HEK293 (cell line): ENCODE results near the gene LAMA2.

Source experiments
- CTCF ChIA-PET: fragments of 350-600 bp; formaldehyde crosslinking; extraction: SDS; loops from one replicate; lab custom pipeline; 2021; ENCODE audit warnings: antibody characterized with exemption; lab: Yijun Ruan, JAX
- POLR2A ChIA-PET: fragments of 300-600 bp; formaldehyde crosslinking; extraction: SDS; loops from one replicate; lab custom pipeline; 2020; ENCODE audit warnings: antibody characterized with exemption, inconsistent platforms; lab: Yijun Ruan, JAX
- H3K27ac ChIP-seq: fragments of 200-500 bp; sonication (Bioruptor generic); 2 replicates; pipeline ENCODE4 v1.5.1; 2014; ENCODE audit warnings: low read depth, low read length, control low read depth, inconsistent platforms; ENCODE audit errors: extremely low read depth
- H3K36me3 ChIP-seq, 2 experiments: fragments of 200-500 bp in 1 of 2; sonication (Bioruptor generic) in 1 of 2; 1 replicate in 1 of 2; 2 replicates in 1 of 2; pipeline ENCODE4 v1.5.1; 2014 to 2017; ENCODE audit warnings: inconsistent platforms in 2 of 2, low read length in 2 of 2; ENCODE audit not compliant: control insufficient read depth in 2 of 2, insufficient read depth in 1 of 2
- H3K4me1 ChIP-seq: fragments of 200-500 bp; sonication (Bioruptor generic); 2 replicates; pipeline ENCODE4 v1.5.1; 2014; ENCODE audit warnings: mild to moderate bottlenecking, low read length, inconsistent platforms; ENCODE audit not compliant: control insufficient read depth, insufficient read depth
- H3K4me3 ChIP-seq: 2 replicates; pipeline ENCODE4 v1.5.1; 2011; ENCODE audit warnings: low read depth, mild to moderate bottlenecking, control low read depth, low read length, moderate library complexity
- H3K9me3 ChIP-seq: fragments of 200-500 bp; sonication (Bioruptor generic); 2 replicates; pipeline ENCODE4 v1.5.1; 2014; ENCODE audit warnings: low read depth, low read length, inconsistent platforms; ENCODE audit not compliant: control insufficient read depth, insufficient read depth
- BCL11A ChIP-seq: fragments of 450-650 bp; formaldehyde crosslinking; IDR thresholded peaks from 2 replicates; pipeline ENCODE4 v1.5.1; 2016; ENCODE audit warnings: low read depth, missing biosample characterization, missing genetic modification characterization
- CTCF ChIP-seq: fragments of 450-650 bp; formaldehyde crosslinking; IDR thresholded peaks from 2 replicates; pipeline ENCODE4 v1.5.1; 2016; ENCODE audit warnings: missing biosample characterization, missing genetic modification characterization
- FEZF1 ChIP-seq: fragments of 450-650 bp; formaldehyde crosslinking; IDR thresholded peaks from 2 replicates; pipeline ENCODE4 v1.5.1; 2016; ENCODE audit warnings: missing biosample characterization, missing genetic modification characterization
- KLF8 ChIP-seq: fragments of 450-650 bp; formaldehyde crosslinking; IDR thresholded peaks from 2 replicates; pipeline ENCODE4 v1.5.1; 2016; ENCODE audit warnings: missing biosample characterization, missing genetic modification characterization
- MZF1 ChIP-seq: fragments of 450-650 bp; formaldehyde crosslinking; IDR thresholded peaks from 2 replicates; pipeline ENCODE4 v1.5.1; 2017; ENCODE audit warnings: missing biosample characterization, missing genetic modification characterization, borderline replicate concordance
- PRDM10 ChIP-seq: fragments of 450-650 bp; formaldehyde crosslinking; IDR thresholded peaks from 2 replicates; pipeline ENCODE4 v1.5.1; 2016; ENCODE audit warnings: missing biosample characterization, missing genetic modification characterization
- PRDM4 ChIP-seq: fragments of 450-650 bp; formaldehyde crosslinking; IDR thresholded peaks from 2 replicates; pipeline ENCODE4 v1.5.1; 2017; ENCODE audit warnings: missing biosample characterization, missing genetic modification characterization
- ZNF266 ChIP-seq: fragments of 450-650 bp; formaldehyde crosslinking; IDR thresholded peaks from 2 replicates; pipeline ENCODE4 v1.5.1; 2016; ENCODE audit warnings: missing biosample characterization, missing genetic modification characterization, low read depth
- ZNF302 ChIP-seq: fragments of 450-650 bp; formaldehyde crosslinking; IDR thresholded peaks from 2 replicates; pipeline ENCODE4 v1.5.1; 2016; ENCODE audit warnings: missing biosample characterization, missing genetic modification characterization, low read depth
- ZNF324 ChIP-seq: fragments of 450-650 bp; formaldehyde crosslinking; IDR thresholded peaks from 2 replicates; pipeline ENCODE4 v1.5.1; 2016; ENCODE audit warnings: missing biosample characterization, missing genetic modification characterization
- ZNF426 ChIP-seq: fragments of 450-650 bp; formaldehyde crosslinking; IDR thresholded peaks from 2 replicates; pipeline ENCODE4 v1.5.1; 2017; ENCODE audit warnings: missing biosample characterization, missing genetic modification characterization, mild to moderate bottlenecking, inconsistent platforms, moderate library complexity
- ZNF561 ChIP-seq: fragments of 450-650 bp; IDR thresholded peaks from 2 replicates; pipeline ENCODE4 v1.5.1; 2018; ENCODE audit warnings: missing biosample characterization, missing genetic modification characterization, borderline replicate concordance
- ZNF626 ChIP-seq: fragments of 450-650 bp; sonication (Bioruptor Pico); formaldehyde crosslinking; IDR thresholded peaks from 2 replicates; pipeline ENCODE4 v1.5.1; 2018; ENCODE audit warnings: missing biosample characterization, missing genetic modification characterization, inconsistent platforms
- ZNF654 ChIP-seq: fragments of 450-650 bp; formaldehyde crosslinking; IDR thresholded peaks from 2 replicates; pipeline ENCODE4 v1.5.1; 2016; ENCODE audit warnings: low read depth, missing biosample characterization, missing genetic modification characterization
- ZNF707 ChIP-seq: fragments of 450-650 bp; formaldehyde crosslinking; IDR thresholded peaks from 2 replicates; pipeline ENCODE4 v1.5.1; 2016; ENCODE audit warnings: missing biosample characterization, missing genetic modification characterization
- ZSCAN16 ChIP-seq: fragments of 450-650 bp; formaldehyde crosslinking; IDR thresholded peaks from 2 replicates; pipeline ENCODE4 v1.5.1; 2016; ENCODE audit warnings: missing biosample characterization, missing genetic modification characterization
- ZSCAN30 ChIP-seq: fragments of 450-650 bp; IDR thresholded peaks from 2 replicates; pipeline ENCODE4 v1.5.1; 2018; ENCODE audit warnings: missing biosample characterization, mild to moderate bottlenecking, missing genetic modification characterization, moderate library complexity

The LAMA2 gene

GRCh38 chr6:129317931-129318820 is 435.2 kb downstream of the LAMA2 start (continued):
- peak; percentile 68 for TF ChIP-seq PRDM4 (tag by site-specific recombination)
- TF ChIP-seq ZSCAN16 (tag by site-specific recombination), result no peak
- TF ChIP-seq FEZF1 (tag by site-specific recombination), result peak; percentile 66
- TF ChIP-seq ZNF707, result no peak
- peak; percentile 91 for TF ChIP-seq MZF1 (tag by site-specific recombination)
- no peak for TF ChIP-seq ZNF426
- peak; percentile 67; the same call in 1 of the 2 replicates for TF ChIP-seq ZSCAN30 (tag by site-specific recombination)
- TF ChIP-seq ZNF324 (tag by site-specific recombination), result peak; percentile 42; the same call in 1 of the 2 replicates
- TF ChIP-seq ZNF561, result peak; percentile 70
- TF ChIP-seq BCL11A, result 0 out of 2 replicates have a peak, but pooled peaks have one; percentile 16
- TF ChIP-seq ZNF266 (tag by site-specific recombination), result no peak
- no peak for TF ChIP-seq CTCF
- TF ChIP-seq ZNF654 (tag by site-specific recombination), result 0 out of 2 replicates have a peak, but pooled peaks have one; percentile 5
- TF ChIP-seq ZNF302, result no peak
- TF ChIP-seq PRDM10 (tag by site-specific recombination), result 0 out of 2 replicates have a peak, but pooled peaks have one; percentile 12

- POLR2A ChIA-PET, result no interaction called here
- Histone ChIP-seq H3K4me3 (no peak overlapping the region), H3K4me1 (peaks cover 6% of the 10 kb centered on the region), H3K36me3 (no peaks in the 10 kb centered on the region), H3K9me3 (no peaks in the 10 kb centered on the region), H3K27ac (no peak overlapping the region)
- CTCF ChIA-PET, result no interaction called here
- TF ChIP-seq KLF8 (tag by site-specific recombination), result no peak
- TF ChIP-seq ZNF626 (tag by site-specific recombination), result no peak
Observed at GRCh38 chr6:129320892-129321291, 438.0 kb downstream of the LAMA2 start.
